Skeletal muscle cell (primary cell): ENCODE results near the gene RBPJ.

Source experiments
- DNase-seq: peaks from one replicate; pipeline ENCODE4 v3.0.0-alpha.2; 2010; ENCODE audit warnings: low read depth
- H3K4me3 ChIP-seq: 2 replicates; pipeline ENCODE4 v1.5.1; 2011; ENCODE audit warnings: low read depth, mild to moderate bottlenecking, control low read depth, low read length, moderate library complexity

Gene RBPJ

GRCh38 chr4:26407476-26407875, 86.7 kb downstream of the RBPJ start:
- no peak overlapping the region for H3K4me3 ChIP-seq
- no peak for DNase-seq

DNA sequence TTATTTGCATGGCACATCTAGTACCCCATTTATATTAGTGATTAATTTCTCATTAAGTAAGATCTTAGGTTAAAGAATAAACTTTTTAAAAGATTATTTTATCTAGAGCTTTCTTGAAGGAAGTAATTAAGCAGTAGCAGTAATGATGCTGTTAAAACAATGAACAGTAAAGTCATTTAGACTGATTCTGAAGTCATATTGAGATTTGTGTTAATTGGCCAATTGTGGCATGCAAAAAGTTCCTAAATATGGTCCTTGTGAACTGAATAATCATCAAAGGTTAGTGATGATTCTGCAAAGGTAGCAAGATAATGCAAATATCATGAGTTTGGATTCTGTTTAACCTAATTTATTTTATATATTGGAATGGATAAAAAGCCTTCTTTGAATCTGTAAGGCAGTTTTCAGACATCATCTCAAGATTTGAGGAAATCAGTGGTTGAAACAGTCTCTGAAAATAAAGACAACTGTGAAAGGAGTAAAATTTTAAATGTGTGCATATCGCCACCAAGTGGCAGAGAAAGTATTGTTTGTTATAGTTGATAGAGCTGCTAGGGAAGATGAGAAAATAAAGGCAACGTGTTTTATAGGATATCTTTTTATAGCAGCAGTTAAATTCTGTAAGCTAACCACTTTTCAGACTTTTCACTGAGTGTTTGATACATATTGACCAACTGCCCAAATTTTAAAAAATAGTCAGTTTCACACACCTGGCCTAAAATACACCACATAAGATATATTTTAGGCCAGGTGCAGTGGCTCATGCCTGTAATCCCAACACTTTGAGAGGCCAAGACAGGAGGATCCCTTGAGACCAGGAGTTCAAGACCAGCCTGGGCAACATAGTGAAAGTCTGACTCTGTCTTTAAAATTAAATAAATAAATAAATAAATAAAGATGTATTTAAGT, 89.8 kb downstream of the RBPJ start:
- DNase-seq = peak; percentile 15
- no peak overlapping the region for H3K4me3 ChIP-seq

- no peak for DNase-seq
- no peak overlapping the region for H3K4me3 ChIP-seq
Observed at GRCh38 chr4:26412381-26413372, 91.9 kb downstream of the RBPJ start.

GRCh38 chr4:26413582-26413981, 92.8 kb downstream of the RBPJ start:
- DNase-seq = no peak

DNA sequence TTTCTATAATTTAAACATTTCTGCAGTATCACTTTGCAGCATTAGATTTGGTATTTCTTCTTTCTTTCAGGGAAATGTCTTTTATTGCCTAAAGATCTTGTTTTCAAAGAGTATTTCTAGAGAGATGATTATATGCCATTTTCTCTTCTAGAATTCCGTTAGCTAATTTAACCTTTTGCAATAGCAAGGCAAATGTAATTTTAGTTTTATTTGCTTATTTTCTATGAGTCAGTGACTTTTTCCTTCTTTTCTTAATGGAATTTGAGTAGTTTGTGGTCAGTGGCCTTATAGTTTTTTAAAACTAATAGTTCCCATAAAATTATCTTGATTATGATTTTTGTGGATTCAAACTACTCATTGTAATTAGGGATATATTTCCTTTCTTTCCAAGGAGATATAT, 97.3 kb downstream of the RBPJ start:
- no peak for DNase-seq

More at GRCh38 chr4:26413582-26413981, 92.8 kb downstream of the RBPJ start:
- no peak overlapping the region for H3K4me3 ChIP-seq

DNA sequence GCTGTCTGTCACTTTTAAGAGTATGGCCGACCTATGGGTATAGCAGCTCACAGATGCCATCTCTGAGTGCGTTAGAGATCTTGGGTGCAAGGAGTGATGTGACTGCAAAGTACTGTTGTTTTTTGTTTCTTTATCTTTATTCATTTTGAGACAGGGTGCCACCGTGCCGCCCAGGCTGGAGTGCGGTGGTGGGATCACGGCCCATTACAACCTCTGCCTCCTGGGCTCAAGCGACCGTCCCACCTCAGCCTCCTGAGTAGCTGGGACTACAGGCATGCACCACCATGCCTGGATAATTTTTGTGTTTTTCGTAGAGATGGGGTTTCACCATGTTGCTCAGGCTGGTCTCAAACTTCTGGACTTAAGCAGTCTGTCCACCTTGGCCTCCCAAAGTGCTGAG, 98.0 kb downstream of the RBPJ start:
- H3K4me3 ChIP-seq = no peak overlapping the region
- no peak for DNase-seq

More for the DNA sequence above, 97.3 kb downstream of the RBPJ start:
- no peak overlapping the region for H3K4me3 ChIP-seq

DNA sequence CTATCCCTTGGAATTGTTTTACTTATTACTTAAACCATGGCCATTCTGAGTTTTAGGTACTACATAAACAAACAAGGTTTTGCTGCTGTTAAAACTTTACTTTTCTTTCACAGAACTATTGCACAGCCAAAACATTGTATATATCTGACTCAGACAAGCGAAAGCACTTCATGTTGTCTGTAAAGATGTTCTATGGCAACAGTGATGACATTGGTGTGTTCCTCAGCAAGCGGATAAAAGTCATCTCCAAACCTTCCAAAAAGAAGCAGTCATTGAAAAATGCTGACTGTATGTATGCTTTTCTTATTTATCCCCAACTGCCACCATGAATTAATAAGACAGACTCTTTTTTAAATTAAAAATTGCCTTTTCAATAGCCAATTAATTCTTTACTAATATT, 99.6 kb downstream of the RBPJ start:
- no peak overlapping the region for H3K4me3 ChIP-seq
- DNase-seq = peak; percentile 47

DNA sequence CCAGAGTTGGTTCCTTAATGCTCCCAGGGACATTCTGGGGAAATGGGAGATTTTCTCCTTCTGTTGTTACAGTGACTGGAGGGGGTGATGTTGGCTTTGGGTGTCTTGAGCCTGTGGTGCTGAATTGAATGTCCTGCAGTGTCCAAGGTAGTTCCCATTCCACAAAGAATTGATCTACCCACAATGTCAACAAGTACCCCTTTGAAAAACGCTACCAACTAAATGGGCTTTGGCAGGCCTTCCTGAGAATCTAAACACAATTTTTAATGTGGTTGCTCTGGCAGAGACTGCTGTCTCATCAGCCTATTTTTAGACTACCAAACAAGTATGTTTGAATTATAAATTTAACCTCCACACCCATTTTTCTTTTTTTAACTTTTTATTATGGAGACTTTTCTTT, 100.1 kb downstream of the RBPJ start:
- no peak for DNase-seq
- no peak overlapping the region for H3K4me3 ChIP-seq

- DNase-seq = no peak
- no peak overlapping the region for H3K4me3 ChIP-seq
Observed at GRCh38 chr4:26424153-26424552, 103.3 kb downstream of the RBPJ start.

DNA sequence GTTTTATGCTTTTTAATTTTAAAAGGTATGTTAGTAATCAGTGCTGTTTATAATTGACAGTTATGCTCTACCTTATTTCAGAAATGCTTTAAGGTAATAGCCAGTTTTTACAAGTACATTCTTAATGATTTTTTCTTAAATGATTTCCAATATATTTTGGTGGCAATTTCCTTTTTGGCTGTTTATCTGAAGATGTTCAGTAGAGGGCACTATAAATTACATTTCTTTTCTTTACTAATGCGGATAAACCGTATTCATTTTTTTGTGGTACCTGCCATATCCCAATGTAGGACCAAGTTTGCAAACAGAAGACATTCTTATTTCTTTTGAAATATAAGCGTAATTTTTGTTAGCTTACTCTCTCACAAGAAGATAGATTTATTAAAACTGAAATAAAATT, 104.0 kb downstream of the RBPJ start:
- no peak overlapping the region for H3K4me3 ChIP-seq
- DNase-seq = no peak

GRCh38 chr4:26425953-26426352, 105.1 kb downstream of the RBPJ start:
- DNase-seq = no peak
- H3K4me3 ChIP-seq = no peak overlapping the region

GRCh38 chr4:26426892-26427291, 106.1 kb downstream of the RBPJ start:
- DNase-seq = no peak

GRCh38 chr4:26429910-26430309, 109.1 kb downstream of the RBPJ start:
- DNase-seq = no peak
- no peak overlapping the region for H3K4me3 ChIP-seq

More at GRCh38 chr4:26426892-26427291, 106.1 kb downstream of the RBPJ start:
- H3K4me3 ChIP-seq = no peak overlapping the region

- DNase-seq = no peak
- no peak overlapping the region for H3K4me3 ChIP-seq
Observed at GRCh38 chr4:26431461-26432180, 110.8 kb downstream of the RBPJ start.

GRCh38 chr4:26432419-26432818, 111.6 kb downstream of the RBPJ start:
- no peak for DNase-seq
- no peak overlapping the region for H3K4me3 ChIP-seq

- no peak overlapping the region for H3K4me3 ChIP-seq
- no peak for DNase-seq
Observed at GRCh38 chr4:26433556-26433955, 112.7 kb downstream of the RBPJ start.

DNA sequence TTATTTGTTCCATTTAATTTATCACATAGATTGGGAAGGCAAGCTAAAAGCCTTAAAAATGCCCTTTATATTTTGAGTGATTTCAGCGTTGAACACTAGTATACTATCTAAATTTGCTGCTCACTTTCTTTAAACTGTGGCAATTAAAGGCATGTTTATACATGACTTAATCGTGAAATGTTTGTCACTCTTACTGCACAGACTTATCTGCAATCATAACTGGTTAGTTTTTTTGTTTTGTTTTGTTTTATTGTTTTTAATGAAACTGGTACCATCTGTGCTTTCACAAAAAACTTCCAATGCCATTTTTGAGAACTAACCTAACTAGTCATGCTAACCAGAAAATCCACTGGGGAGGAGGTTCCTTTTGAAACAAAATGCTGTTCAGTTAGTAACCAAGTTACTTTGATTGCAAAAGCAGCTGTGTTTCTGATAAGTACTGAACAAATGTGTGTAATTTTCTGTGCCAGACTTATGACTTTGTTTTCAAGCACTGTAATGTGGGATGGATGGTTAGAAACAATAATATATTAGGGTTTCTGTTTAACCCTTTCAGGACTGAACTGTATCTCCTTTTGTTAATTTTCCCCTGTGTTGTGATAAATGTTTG, 113.3 kb downstream of the RBPJ start:
- no peak overlapping the region for H3K4me3 ChIP-seq
- DNase-seq = no peak

DNA sequence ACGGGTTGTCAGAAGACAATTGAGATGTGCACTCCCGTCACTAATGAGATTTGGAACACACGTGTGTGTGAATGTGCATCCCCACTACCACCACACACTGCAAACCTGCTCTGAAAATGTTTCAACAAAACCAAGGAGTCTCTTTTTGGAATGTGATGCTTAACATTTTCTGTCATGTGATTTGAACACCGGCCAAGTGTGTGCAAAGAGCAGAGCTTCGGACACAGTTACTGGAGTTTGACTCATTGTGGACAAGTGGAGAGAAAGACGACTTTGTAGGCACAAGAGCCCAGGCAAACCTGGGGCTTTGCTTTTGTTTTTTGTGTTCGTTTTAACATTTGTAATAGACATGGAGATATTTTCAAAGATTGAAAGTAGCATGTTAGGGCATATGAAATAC, 120.3 kb downstream of the RBPJ start:
- H3K4me3 ChIP-seq = no peak overlapping the region
- DNase-seq = peak; percentile 19

- H3K4me3 ChIP-seq = no peak overlapping the region
- no peak for DNase-seq
Observed at GRCh38 chr4:26441771-26442170, 121.0 kb downstream of the RBPJ start.
